ENCODE data around the gene PID1. TPM values are rescaled to one million over a fixed set of nuclear protein-coding genes. Genes with fewer than 3 reads are reported as not detected.

The PID1 gene
- polyA plus RNA-seq, 3 donors = 61.8 to 117 (median 62.3) TPM

DNA sequence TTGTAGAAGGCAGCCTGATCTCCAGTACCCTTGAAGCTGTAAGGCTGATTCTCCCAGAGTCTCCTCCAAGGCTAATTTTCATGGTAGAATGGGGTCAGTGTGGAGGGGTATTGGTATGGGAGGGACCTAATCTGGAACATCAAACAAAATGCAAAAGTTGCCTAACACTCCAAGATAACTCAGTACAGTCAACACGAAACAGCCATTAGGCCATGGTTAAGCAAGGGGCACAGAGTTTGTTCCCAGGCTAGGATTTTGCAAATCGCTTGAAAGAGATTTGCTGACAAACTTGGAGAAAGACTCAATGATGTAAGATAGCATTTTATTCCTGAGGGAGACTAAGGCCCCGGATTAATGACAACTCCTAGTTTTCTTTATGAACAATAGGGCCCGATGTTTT is 5.4 kb downstream of the PID1 start:
- peak overlapping the region in 1 of 7 donors; percentile 42 for H3K27ac Mint-ChIP-seq
- H3K4me3 ChIP-seq (replicated peaks in 1 of 3; ENCODE audit: low read depth in 2 of 3, low read length in 3 of 3) = no peak overlapping the region
- H4K20me1 ChIP-seq (ENCODE audit: insufficient read depth, low read length) = peaks cover 95% of the 10 kb centered on the region
- H3K4me1 ChIP-seq (ENCODE audit: control insufficient read depth in 1 of 2, insufficient read depth in 2 of 2, low read length in 2 of 2) = peaks cover 24 to 43% of the 10 kb centered on the region in 2 donors
- H3K27ac ChIP-seq (ENCODE audit: low read depth in 1 of 2, low read length in 2 of 2) = no peak overlapping the region
- H3K27me3 ChIP-seq (ENCODE audit: control insufficient read depth in 2 of 2, insufficient read depth in 2 of 2, low read length in 2 of 2) = peaks cover 26 to 32% of the 10 kb centered on the region in 2 donors
- H3K9ac ChIP-seq (ENCODE audit: insufficient read depth, low read length, poor library complexity, severe bottlenecking) = no peak overlapping the region
- peaks cover 24 to 36% (median 34%) of the 10 kb centered on the region in 3 donors for H3K27me3 Mint-ChIP-seq (ENCODE audit: low read depth in 3 of 3)
- no peak overlapping the region for H2AFZ ChIP-seq (ENCODE audit: insufficient read depth, low read depth, low read length, poor library complexity, severe bottlenecking)
- H3K36me3 ChIP-seq (replicated peaks in 1 of 2; ENCODE audit: control insufficient read depth in 1 of 2, insufficient read depth in 2 of 2, low read length in 2 of 2) = peaks cover 5 to 27% of the 10 kb centered on the region in 2 donors
- peaks cover 0 to 42% (median 22%) of the 10 kb centered on the region in 7 donors for H3K9me3 Mint-ChIP-seq
- H3K79me2 ChIP-seq (ENCODE audit: insufficient read depth, low read length) = peaks cover 17% of the 10 kb centered on the region
- no peak for DNase-seq
- peak overlapping the region in 1 of 2 donors; percentile 16 for H3K4me3 Mint-ChIP-seq
- TF ChIP-seq CTCF (IDR thresholded peaks at IDR 0.05) = no peak
- intact Hi-C loops (cut with micrococcal nuclease) = no loop called here
- WGBS (ENCODE audit: insufficient coverage) = no CpG with 5 or more reads among the region's 4 CpGs
- H3K9me3 ChIP-seq (replicated peaks in 1 of 2; ENCODE audit: control insufficient read depth in 1 of 2, insufficient read depth in 1 of 2, low read length in 2 of 2) = peaks cover 6% of the 10 kb centered on the region in 2 donors
- peak overlapping the region; percentile 16 for H3K4me2 ChIP-seq (replicated peaks; ENCODE audit: extremely low read depth, low read length, poor library complexity, severe bottlenecking)
- peaks cover 45% of the 10 kb centered on the region for H3K4me1 Mint-ChIP-seq
- peaks cover 78 to 80% of the 10 kb centered on the region in 2 donors for H3K36me3 Mint-ChIP-seq

GRCh38 chr2:229261599-229261998 is 9.5 kb downstream of the PID1 start:
- H3K9ac ChIP-seq (ENCODE audit: insufficient read depth, low read length, poor library complexity, severe bottlenecking) = no peak overlapping the region
- peaks cover 98% of the 10 kb centered on the region for H4K20me1 ChIP-seq (ENCODE audit: insufficient read depth, low read length)
- H3K4me2 ChIP-seq (replicated peaks; ENCODE audit: extremely low read depth, low read length, poor library complexity, severe bottlenecking) = no peak overlapping the region
- H2AFZ ChIP-seq (ENCODE audit: insufficient read depth, low read depth, low read length, poor library complexity, severe bottlenecking) = no peak overlapping the region
- peaks cover 65 to 78% of the 10 kb centered on the region in 2 donors for H3K36me3 Mint-ChIP-seq
- no peak overlapping the region for H3K4me3 Mint-ChIP-seq
- H3K9me3 Mint-ChIP-seq = peaks cover 4 to 39% (median 17%) of the 10 kb centered on the region in 7 donors
- H3K9me3 ChIP-seq (replicated peaks in 1 of 2; ENCODE audit: control insufficient read depth in 1 of 2, insufficient read depth in 1 of 2, low read length in 2 of 2) = peaks cover 6 to 7% of the 10 kb centered on the region in 2 donors
- H3K27me3 Mint-ChIP-seq (ENCODE audit: low read depth in 3 of 3) = peaks cover 3 to 9% (median 5%) of the 10 kb centered on the region in 3 donors
- H3K4me1 ChIP-seq (ENCODE audit: control insufficient read depth in 1 of 2, insufficient read depth in 2 of 2, low read length in 2 of 2) = peaks cover under 1 to 3% of the 10 kb centered on the region in 2 donors
- no peak overlapping the region for H3K27ac ChIP-seq (ENCODE audit: low read depth in 1 of 2, low read length in 2 of 2)
- peaks cover 10% of the 10 kb centered on the region for H3K79me2 ChIP-seq (ENCODE audit: insufficient read depth, low read length)
- no peak for DNase-seq
- no peak overlapping the region for H3K4me3 ChIP-seq (replicated peaks in 1 of 3; ENCODE audit: low read depth in 2 of 3, low read length in 3 of 3)
- TF ChIP-seq CTCF (IDR thresholded peaks at IDR 0.05) = no peak
- WGBS (ENCODE audit: insufficient coverage) = no CpG with 5 or more reads among the region's 1 CpG
- peaks cover 18% of the 10 kb centered on the region for H3K4me1 Mint-ChIP-seq
- H3K27me3 ChIP-seq (ENCODE audit: control insufficient read depth in 2 of 2, insufficient read depth in 2 of 2, low read length in 2 of 2) = peaks cover under 1% of the 10 kb centered on the region in 2 donors
- intact Hi-C loops (cut with micrococcal nuclease) = no loop called here
- H3K36me3 ChIP-seq (replicated peaks in 1 of 2; ENCODE audit: control insufficient read depth in 1 of 2, insufficient read depth in 2 of 2, low read length in 2 of 2) = peaks cover 5 to 54% of the 10 kb centered on the region in 2 donors
- H3K27ac Mint-ChIP-seq = peak overlapping the region in 1 of 7 donors; percentile 28
